Measurements from ENCODE around the gene SLC66A2.
"Not testable (repeated sequence)": the region's sequence is repeated elsewhere in the genome, so short reads cannot be mapped to it uniquely, and the experiment has no call there.

Gene SLC66A2
- long read RNA-seq, partial matches to known transcripts: 10 of 34 reads
- long read RNA-seq, other reads (novel, unspliced or antisense): 24 of 34 reads

- no peaks in the 10 kb centered on the region for H3K27me3 ChIP-seq (ENCODE audit: insufficient read depth, poor library complexity, severe bottlenecking)
- TF ChIP-seq POLR2AphosphoS5 (IDR thresholded peaks at IDR 0.05; ENCODE audit: low read depth): no peak
- TF ChIP-seq GABPA (IDR thresholded peaks at IDR 0.05; ENCODE audit: low read depth): no peak
- TF ChIP-seq SPI1 (IDR thresholded peaks at IDR 0.05; ENCODE audit: borderline replicate concordance, low read depth): no peak
- TF ChIP-seq REST (IDR thresholded peaks at IDR 0.05; ENCODE audit: insufficient replicate concordance, low read depth): no peak
- TF ChIP-seq CTCF (IDR thresholded peaks at IDR 0.05; ENCODE audit: insufficient read depth, low read length): no peak
- H3K27ac ChIP-seq (replicated peaks): peak within 1 kb of the TSS; percentile 79
- DNase-seq (ENCODE audit: low read depth in 1 of 2, low spot score in 1 of 2): peak; percentile 85 to 94
- peak within 1 kb of the TSS; percentile 92 for H3K4me3 ChIP-seq (replicated peaks; ENCODE audit: insufficient read depth, low read length)
Measured at GRCh38 chr18:79951545-79952455, at the start of gene SLC66A2. Gene SLC66A2, minus strand, starts transcription at chr18:79951653. Its CDS starts 727 bp downstream, at chr18:79950926.

GRCh38 chr18:80000877-80001276 lies 49.4 kb upstream of the SLC66A2 start:
- Histone ChIP-seq H3K4me3 (replicated peaks; ENCODE audit: insufficient read depth, low read length) (no peak overlapping the region), H3K27ac (replicated peaks) (no peak overlapping the region), H3K27me3 (ENCODE audit: insufficient read depth, poor library complexity, severe bottlenecking) (no peaks in the 10 kb centered on the region)
- TF ChIP-seq POLR2AphosphoS5 (IDR thresholded peaks at IDR 0.05; ENCODE audit: low read depth) (no peak), SPI1 (IDR thresholded peaks at IDR 0.05; ENCODE audit: borderline replicate concordance, low read depth) (no peak)
- DNase-seq (ENCODE audit: low read depth in 1 of 2, low spot score in 1 of 2): no peak

- not testable (repeated sequence) for H3K27ac ChIP-seq (replicated peaks); H3K27me3 ChIP-seq (ENCODE audit: insufficient read depth, poor library complexity, severe bottlenecking); H3K4me3 ChIP-seq (replicated peaks; ENCODE audit: insufficient read depth, low read length); DNase-seq (ENCODE audit: low read depth in 1 of 2, low spot score in 1 of 2)
Measured at GRCh38 chr18:79999701-80000100, 48.2 kb upstream of the SLC66A2 start.

GRCh38 chr18:79991494-79991893 lies 40.0 kb upstream of the SLC66A2 start:
- H3K27me3 ChIP-seq (ENCODE audit: insufficient read depth, poor library complexity, severe bottlenecking): no peaks in the 10 kb centered on the region
- TF ChIP-seq GABPA (IDR thresholded peaks at IDR 0.05; ENCODE audit: low read depth): no peak
- TF ChIP-seq POLR2AphosphoS5 (IDR thresholded peaks at IDR 0.05; ENCODE audit: low read depth): no peak
- TF ChIP-seq CTCF (IDR thresholded peaks at IDR 0.05; ENCODE audit: insufficient read depth, low read length): no peak
- no peak for TF ChIP-seq REST (IDR thresholded peaks at IDR 0.05; ENCODE audit: insufficient replicate concordance, low read depth)
- TF ChIP-seq SPI1 (IDR thresholded peaks at IDR 0.05; ENCODE audit: borderline replicate concordance, low read depth): no peak

More at GRCh38 chr18:79991494-79991893, 40.0 kb upstream of the SLC66A2 start:
- Histone ChIP-seq H3K27ac (replicated peaks) (no peak overlapping the region), H3K4me3 (replicated peaks; ENCODE audit: insufficient read depth, low read length) (no peak overlapping the region)
- DNase-seq (ENCODE audit: low read depth in 1 of 2, low spot score in 1 of 2): no peak
